Measurements from ENCODE around the gene CCKAR.

CCKAR gene

DNA sequence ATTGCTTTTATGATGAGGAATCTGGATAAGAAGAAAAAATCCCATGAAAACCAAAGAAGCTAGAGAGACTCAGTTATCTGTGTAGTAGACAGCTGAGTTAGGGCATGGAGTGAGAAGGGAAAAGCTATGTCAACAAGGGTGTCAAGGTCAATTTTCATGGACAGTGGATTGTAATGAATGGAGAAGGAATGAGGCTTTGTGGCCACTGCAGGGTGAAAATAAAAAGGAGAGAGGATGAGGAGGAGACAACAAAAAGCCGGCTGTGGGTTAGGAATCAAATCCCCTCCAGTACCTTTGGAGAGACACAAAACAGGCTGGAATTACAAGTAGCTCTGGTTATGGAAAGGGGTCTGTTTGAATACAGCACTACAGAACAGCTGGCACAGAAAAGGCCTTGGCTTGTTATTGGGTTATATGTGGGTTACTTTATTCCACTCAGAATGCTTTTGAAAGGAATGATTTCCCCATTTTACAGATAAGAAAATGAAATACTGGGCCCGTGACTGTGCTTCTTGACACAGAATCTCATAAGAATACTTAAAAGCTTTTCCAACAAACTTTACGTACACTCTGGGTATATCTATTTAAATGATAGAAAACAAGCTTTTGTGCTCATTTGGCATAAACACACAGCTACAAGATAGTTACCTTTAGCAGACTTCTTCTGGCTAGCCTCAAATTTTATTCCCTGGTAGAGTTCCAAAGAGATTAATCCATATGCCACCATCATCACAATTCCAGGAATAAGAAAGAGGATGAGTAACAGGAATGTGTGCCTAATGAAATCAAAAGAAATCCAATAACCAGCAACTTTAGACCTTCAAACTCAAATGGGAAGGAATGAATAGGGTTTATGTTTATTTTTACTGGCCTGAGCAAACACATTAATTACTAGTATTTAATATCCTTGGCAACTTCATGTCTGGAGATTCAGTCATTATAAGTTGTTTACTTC is 7.5 kb downstream of the CCKAR start:
- TF ChIP-seq CTCF (IDR thresholded peaks at IDR 0.05; ENCODE audit: borderline replicate concordance, control extremely low read depth, extremely low read depth, insufficient read depth, missing control alignments), result no peak
- in situ Hi-C loops (cut with MboI; ENCODE audit: low sequenced_read_pairs, unreplicated experiment), result no loop called here
- no peak for DNase-seq (ENCODE audit: low spot score)

DNA sequence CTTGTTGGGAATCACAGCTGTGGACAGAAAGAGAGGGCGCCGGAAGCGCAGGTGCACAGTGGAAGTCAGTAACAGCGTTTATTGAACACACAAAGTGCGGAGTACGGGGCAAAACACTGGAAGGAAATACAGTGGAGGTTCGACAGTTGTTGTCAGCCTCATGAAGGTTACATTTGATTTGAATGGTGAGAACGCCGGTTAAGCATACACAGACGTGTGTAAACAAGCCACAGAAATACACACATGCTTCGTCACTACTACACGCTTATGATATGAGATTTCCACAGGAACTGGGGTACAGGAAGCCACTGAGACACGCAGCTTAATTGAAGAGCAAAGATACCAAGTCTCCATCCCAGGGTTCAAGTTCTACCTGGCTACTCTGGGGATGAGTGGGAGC is 12.0 kb downstream of the CCKAR start:
- in situ Hi-C loops (cut with MboI; ENCODE audit: low sequenced_read_pairs, unreplicated experiment), result no loop called here
- no peak for DNase-seq (ENCODE audit: low spot score)
- no peak for TF ChIP-seq CTCF (IDR thresholded peaks at IDR 0.05; ENCODE audit: borderline replicate concordance, control extremely low read depth, extremely low read depth, insufficient read depth, missing control alignments)

GRCh38 chr4:26476545-26476944 is 13.7 kb downstream of the CCKAR start:
- in situ Hi-C loops (cut with MboI; ENCODE audit: low sequenced_read_pairs, unreplicated experiment), result no loop called here
- DNase-seq (ENCODE audit: low spot score), result no peak
- no peak for TF ChIP-seq CTCF (IDR thresholded peaks at IDR 0.05; ENCODE audit: borderline replicate concordance, control extremely low read depth, extremely low read depth, insufficient read depth, missing control alignments)

- in situ Hi-C loops (cut with MboI; ENCODE audit: low sequenced_read_pairs, unreplicated experiment), result no loop called here
- TF ChIP-seq CTCF (IDR thresholded peaks at IDR 0.05; ENCODE audit: borderline replicate concordance, control extremely low read depth, extremely low read depth, insufficient read depth, missing control alignments), result no peak
- DNase-seq (ENCODE audit: low spot score), result no peak
These were observed 14.6 kb downstream of the CCKAR start for GRCh38 chr4:26475716-26476115.

- DNase-seq (ENCODE audit: low spot score), result no peak
- TF ChIP-seq CTCF (IDR thresholded peaks at IDR 0.05; ENCODE audit: borderline replicate concordance, control extremely low read depth, extremely low read depth, insufficient read depth, missing control alignments), result no peak
- in situ Hi-C loops (cut with MboI; ENCODE audit: low sequenced_read_pairs, unreplicated experiment), result loop anchor here (25.0 kb wide), 1 partner anchor 238 kb away; no protein-coding TSS in a partner anchor
These were observed 15.7 kb downstream of the CCKAR start for GRCh38 chr4:26474551-26474950.

DNA sequence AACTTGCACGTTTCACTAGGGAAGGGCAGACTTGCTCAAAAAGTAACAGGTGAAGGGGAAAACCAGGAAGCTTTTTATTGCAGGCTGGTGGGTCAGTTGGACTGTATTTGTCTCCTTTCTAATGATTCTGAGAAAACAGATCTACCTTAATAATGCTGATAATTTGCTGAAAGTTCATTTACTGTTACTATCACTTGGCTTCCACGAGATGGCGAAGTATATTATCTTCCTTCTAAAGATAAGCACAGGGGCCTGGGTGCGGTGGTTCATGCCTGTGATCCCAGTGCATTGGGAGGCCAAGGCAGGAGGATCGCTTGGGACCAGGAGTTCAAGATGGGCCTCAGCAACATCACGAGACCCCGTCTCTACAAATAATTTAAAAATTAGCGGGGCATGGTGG is 16.4 kb downstream of the CCKAR start:
- DNase-seq (ENCODE audit: low spot score), result no peak
- no peak for TF ChIP-seq CTCF (IDR thresholded peaks at IDR 0.05; ENCODE audit: borderline replicate concordance, control extremely low read depth, extremely low read depth, insufficient read depth, missing control alignments)
- in situ Hi-C loops (cut with MboI; ENCODE audit: low sequenced_read_pairs, unreplicated experiment), result loop anchor here (25.0 kb wide), 1 partner anchor 238 kb away; no protein-coding TSS in a partner anchor
